Stimulated activated CD8-positive, alpha-beta memory T cell treated with anti-CD3 and anti-CD28 coated beads, Interleukin-2, amount 100 ng/mL, for 48 hours (primary cell): ENCODE measurements around the gene GTF2IRD1.
"Not testable (repeated sequence)": the region's sequence is repeated elsewhere in the genome, so short reads cannot be mapped to it uniquely, and the experiment has no call there.

ENCODE experiments used
- DNase-seq, 2 donors: peaks; one replicate each; pipeline ENCODE4 v3.0.0-alpha.2; 2020; ENCODE audit warnings: low read depth in 2 of 2

Gene GTF2IRD1

GRCh38 chr7:74512762-74513161 lies 59.1 kb downstream of the GTF2IRD1 start:
- DNase-seq = no peak

DNA sequence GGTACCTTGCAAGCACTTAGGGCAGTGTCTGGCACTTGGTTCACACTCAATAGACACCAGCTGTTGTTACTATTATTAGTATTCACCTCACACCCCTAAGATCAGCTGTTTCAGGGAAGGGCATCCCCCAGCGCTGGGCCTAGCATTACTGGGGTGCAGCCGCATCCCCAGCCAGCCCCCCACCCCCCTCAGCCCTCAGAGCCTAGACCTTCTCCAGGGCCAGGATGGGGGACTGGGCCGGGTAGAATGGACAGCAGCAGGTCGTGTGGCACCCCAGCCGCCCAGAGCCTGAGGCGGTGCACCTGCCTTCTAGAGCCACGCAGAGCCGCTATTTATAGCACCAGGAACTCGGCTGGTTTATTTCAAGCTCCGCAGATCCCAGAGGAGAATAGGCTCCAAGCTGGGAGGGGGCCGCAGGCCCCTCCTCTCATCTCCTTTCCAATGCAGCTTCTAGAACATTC lies 60.5 kb downstream of the GTF2IRD1 start:
- DNase-seq = no peak

DNA sequence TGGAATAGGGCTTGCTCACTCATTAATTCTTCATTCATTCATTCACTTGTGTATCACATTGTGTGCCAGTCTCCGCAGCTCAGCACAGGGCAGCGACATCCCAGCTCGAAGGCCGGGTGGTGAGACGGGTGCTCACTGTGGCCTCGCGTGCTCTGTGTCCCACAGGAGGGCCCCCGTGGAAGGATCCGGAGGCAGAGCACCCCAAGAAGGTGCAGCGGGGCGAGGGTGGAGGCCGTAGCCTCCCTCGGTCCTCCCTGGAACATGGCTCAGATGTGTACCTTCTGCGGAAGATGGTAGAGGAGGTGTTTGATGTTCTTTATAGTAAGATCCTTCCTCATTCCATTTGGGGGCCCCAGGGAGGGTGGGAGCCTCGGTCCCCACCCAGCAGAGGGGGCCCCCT lies 61.6 kb downstream of the GTF2IRD1 start:
- no peak for DNase-seq

GRCh38 chr7:74516214-74516613 lies 62.5 kb downstream of the GTF2IRD1 start:
- no peak for DNase-seq

GRCh38 chr7:74518041-74518440 lies 64.3 kb downstream of the GTF2IRD1 start:
- no peak for DNase-seq

- no peak for DNase-seq
These were observed 64.9 kb downstream of the GTF2IRD1 start for GRCh38 chr7:74518654-74519053.

GRCh38 chr7:74519395-74519794 lies 65.7 kb downstream of the GTF2IRD1 start:
- no peak for DNase-seq

GRCh38 chr7:74521855-74522254 lies 68.1 kb downstream of the GTF2IRD1 start:
- DNase-seq = no peak

- DNase-seq = no peak
These were observed 68.7 kb downstream of the GTF2IRD1 start for GRCh38 chr7:74522281-74522905.

DNA sequence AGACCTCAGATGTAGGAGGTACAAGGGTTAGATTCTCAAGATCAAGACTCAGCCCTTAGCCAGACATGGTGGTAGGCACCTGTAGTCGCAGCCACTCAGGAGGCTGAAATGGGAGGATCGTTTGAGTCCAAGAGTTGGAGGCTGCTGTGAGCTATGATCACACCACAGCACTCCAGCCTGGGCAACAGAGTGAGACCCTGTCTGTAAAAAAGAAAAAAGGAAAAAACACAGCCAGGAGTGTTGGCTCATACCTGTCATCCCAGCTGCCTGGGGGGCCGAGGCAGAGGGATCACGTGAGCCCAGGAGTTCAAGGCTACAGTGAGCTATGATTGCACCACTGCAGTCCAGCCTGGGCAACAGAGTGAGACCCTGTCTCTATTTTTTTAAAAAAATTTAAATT lies 69.3 kb downstream of the GTF2IRD1 start:
- no peak for DNase-seq

GRCh38 chr7:74525140-74525539 lies 71.4 kb downstream of the GTF2IRD1 start:
- no peak for DNase-seq

DNA sequence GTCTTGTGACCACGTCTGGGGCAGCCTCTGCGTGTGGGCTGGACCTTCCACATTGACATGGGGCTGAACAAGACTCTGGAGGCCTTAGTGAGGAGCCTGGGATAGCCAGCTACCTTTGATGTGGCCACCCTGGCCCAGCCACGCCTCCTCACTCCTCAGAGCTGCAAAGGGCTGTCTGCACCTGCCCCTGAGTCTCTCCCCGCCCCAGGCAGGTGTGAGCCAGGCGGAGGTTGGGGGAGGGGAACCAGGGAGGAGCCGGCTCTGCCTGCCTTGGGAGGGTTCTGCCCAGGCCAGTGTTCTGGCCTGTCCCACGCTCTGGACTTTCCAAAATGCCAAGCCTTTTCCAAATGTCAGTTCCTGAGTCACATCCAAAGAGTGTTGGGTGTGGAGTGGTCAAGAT lies 72.2 kb downstream of the GTF2IRD1 start:
- DNase-seq = no peak

DNA sequence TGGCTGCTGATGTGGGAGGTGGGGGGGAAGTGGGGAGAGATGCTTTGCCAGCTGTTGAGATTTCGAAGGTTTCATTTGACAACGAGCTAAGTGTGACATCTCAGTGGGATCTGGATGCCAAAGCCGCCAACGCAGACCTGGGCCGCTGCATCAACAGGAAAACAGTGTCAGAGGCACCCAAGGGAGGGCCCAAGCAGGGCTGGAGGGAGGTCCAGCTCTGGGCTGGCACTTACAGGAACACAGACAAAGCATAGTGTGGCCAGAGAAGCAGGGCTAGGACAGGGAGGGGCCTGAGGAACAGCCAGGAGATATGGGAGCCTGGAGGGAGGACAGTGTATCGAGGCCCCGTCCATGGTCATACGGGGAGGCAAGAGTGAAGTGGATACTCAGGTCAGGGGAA lies 73.1 kb downstream of the GTF2IRD1 start:
- no peak for DNase-seq

- DNase-seq = no peak
These were observed 74.1 kb downstream of the GTF2IRD1 start for GRCh38 chr7:74527842-74528241.

- DNase-seq = not testable (repeated sequence)
These were observed 75.1 kb downstream of the GTF2IRD1 start for GRCh38 chr7:74528773-74529172.

DNA sequence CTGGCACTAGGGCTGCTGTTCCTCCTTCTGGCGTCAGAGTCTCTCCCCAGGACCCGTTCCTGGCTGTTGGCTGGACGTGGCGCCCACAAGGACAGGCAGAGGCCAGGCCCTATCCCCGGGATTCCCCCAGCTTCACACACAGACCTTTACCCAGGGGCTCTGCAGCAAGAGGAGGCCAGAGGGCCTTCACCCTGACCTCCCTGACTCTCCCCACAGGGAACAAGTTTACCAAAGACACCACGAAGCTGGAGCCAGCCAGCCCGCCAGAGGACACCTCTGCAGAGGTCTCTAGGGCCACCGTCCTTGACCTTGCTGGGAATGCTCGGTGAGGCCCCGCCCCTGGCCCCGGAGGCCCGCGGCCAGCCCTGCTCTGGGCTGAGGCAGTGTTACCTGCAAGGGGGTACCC lies 82.2 kb downstream of the GTF2IRD1 start:
- no peak for DNase-seq

DNA sequence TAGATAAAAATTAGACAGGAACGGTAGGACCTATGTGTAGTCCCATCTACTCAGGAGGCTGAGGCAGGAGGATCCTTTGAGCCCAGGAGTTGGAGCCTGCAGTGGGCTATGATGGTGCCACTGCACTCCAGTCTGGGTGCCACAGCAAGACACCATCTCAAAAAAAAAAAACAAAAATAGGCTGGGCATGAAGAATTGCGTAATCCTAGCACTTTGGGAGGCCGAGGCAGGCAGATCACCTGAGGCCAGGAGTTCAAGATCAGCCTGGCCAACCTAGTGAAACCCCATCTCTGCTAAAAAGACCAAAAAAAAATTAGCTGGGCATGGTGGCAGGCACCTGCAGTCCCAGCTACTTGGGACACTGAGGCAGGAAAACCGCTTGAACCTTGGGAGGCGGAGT lies 88.2 kb downstream of the GTF2IRD1 start:
- not testable (repeated sequence) for DNase-seq

- DNase-seq = no peak
These were observed 88.9 kb downstream of the GTF2IRD1 start for GRCh38 chr7:74542558-74543117.

DNA sequence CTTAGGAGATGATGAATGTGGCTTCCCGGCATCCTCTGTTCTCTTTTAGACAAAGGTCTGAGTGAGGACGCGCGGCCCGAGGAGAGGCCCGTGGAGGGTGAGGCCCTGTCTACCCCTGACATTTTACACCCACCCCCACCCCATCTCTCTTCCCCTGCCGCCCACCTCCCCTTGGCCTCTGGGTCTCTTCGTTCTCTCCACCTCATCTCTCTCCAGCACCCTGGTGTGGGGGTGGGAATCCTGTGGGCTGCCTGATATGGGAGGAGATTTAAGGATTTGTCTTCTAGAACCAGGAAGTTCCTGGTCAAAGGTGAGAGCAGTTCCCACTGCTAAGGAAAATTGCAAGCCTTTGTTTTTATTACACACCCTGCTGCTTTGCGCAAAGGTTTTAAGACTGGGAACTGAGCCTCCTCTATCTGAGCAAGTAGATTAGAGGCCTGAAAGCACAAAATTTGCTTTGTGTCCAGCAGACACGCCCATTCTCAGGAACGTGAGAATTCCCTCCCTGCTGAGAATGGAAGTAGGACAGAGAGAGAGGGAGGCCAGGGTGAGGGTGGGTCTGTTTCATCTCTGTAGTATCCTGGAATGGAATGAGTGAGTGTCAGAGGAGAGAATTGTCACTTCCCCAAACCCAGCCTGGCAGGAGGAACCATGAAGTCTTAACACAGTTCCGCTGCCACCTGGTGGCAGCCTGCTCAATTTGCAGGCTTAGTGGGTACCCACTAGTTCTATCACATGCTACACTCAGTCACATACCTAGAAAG lies 91.2 kb downstream of the GTF2IRD1 start:
- DNase-seq = peak in 1 of 2 donors; percentile 9

DNA sequence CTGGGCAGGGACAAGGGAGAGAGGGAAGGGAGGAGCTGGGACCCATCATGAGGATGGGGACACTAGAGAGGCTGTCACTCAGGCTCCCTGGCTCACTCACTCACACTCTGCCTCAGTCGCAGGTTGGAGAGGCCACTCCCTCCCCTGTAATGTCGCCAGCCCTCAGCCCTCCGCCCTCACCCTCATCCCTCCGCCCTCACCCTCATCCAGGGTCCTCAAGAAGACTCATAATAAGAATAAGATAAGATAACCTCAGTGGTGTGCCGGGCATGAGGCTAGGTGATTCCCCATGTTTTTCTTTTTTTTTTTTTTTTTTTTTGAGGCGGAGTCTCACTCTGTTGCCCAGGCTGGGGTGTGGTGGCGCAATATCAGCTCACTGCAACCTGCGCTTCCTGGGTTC lies 92.2 kb downstream of the GTF2IRD1 start:
- no peak for DNase-seq

DNA sequence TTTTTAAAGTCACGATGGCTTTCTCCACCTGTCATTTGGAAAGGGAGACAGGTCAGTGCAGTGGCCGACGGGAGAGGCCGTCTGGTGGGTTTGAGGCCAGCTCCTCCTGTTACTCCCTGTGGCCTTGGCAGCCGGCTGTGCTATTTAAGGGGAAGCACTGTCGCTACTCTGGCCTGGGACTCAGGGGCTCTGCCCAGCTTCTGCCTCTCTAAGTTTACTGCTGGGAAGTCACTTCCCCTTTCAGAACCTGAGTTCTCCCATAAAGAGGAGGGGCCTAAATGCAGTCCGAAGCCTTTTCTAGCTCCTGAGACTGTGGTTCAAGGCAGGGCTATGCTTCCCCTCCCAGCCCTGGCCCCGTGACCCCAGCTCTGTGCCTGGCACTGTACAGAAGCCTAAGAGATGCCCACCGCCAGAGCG lies 99.9 kb downstream of the GTF2IRD1 start:
- DNase-seq = not testable (repeated sequence)

DNA sequence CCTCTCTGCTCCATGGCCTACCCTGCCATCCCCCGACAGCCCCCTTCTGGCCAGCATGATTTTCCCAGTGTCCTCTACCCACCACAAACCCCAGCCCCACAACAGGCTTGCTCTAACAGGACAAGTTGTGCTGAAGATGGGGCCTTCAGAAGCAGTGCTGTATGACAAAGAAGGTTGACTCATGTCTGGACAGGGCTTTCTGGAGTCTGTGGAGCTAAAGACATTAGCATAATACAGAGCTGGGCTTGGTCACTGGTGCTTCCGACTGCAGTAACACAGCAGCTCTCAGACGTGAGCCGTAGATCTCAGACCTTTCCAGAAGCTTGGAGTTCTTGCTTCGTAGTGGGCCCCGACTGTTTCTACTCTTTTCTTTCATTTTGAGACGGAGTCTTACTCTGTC lies 100.5 kb downstream of the GTF2IRD1 start:
- no peak for DNase-seq

- DNase-seq = no peak
These were observed 106.5 kb downstream of the GTF2IRD1 start for GRCh38 chr7:74560086-74560719.
